Subcutaneous preadipocyte (primary cell): ENCODE data around the gene PKD1. TPM values are rescaled to one million over a fixed set of nuclear protein-coding genes. Genes with fewer than 3 reads are reported as not detected.

ENCODE experiments used
- small RNA-seq: library from RNA; depleted of rRNA; stranded (forward); fragments of <200 nt; gene quantifications from one replicate; pipeline ENCODE3, GENCODE V24; 2012
- total RNA-seq: library from RNA; depleted of rRNA; stranded (reverse); fragments of >200 nt; gene quantifications from 2 replicates; pipeline ENCODE4 v1.2.3, GENCODE V29; 2012

The PKD1 gene
- 95.8 and 107 TPM in 2 replicates for total RNA-seq

GRCh38 chr16:2135770-2136490, at the start of gene PKD1:
PKD1 (minus strand) TSS chr16:2135898; CDS start chr16:2135689, 209 bp downstream.

GRCh38 chr16:2155091-2155950, 19.6 kb upstream of the PKD1 start, which contains the start of gene TRAF7:
TRAF7 (plus strand) TSS chr16:2155782; CDS start chr16:2163921, 8,139 bp downstream.

GRCh38 chr16:2147981-2148671, 12.4 kb upstream of the PKD1 start, which contains the start of gene RAB26:
RAB26 (plus strand) TSS chr16:2148625; CDS start chr16:2148784, 159 bp downstream.

GRCh38 chr16:2047330-2048115, 88.2 kb downstream of the PKD1 start, which contains the start of the genes NTHL1 and TSC2:
NTHL1 (minus strand) TSS chr16:2047834; CDS start chr16:2047823, 11 bp downstream.
TSC2 (plus strand) TSS chr16:2047985; CDS start chr16:2048616, 631 bp downstream.

Small RNAs within 50 kb of the gene (small RNA-seq; reads per million reads assigned to genes)
- gene MIR1225 (not detected), gene MIR3180-5 (not detected), gene MIR4516 (not detected), gene RF00019 (not detected), gene SNORD60 (not detected)

Other genes starting within 250 kb of the PKD1 start
- gene HS3ST6, start 217.5 kb downstream of the PKD1 start, total RNA-seq: not detected in 2 replicates
- gene MSRB1, start 192.7 kb downstream of the PKD1 start, total RNA-seq: 12.7 and 15.4 TPM in 2 replicates
- not detected in 2 replicates for gene RPL3L, start 181.2 kb downstream of the PKD1 start, total RNA-seq
- gene NDUFB10, start 176.4 kb downstream of the PKD1 start, total RNA-seq: 133 and 161 TPM in 2 replicates
- gene RPS2, start 171.1 kb downstream of the PKD1 start, total RNA-seq: 1,799 and 3,882 TPM in 2 replicates
- gene RNF151, start 169.0 kb downstream of the PKD1 start, total RNA-seq: not detected in 2 replicates
- gene TBL3, start 163.8 kb downstream of the PKD1 start, total RNA-seq: 49.2 and 51.6 TPM in 2 replicates
- 0.39 TPM in 1 of 2 replicates, not detected in the other for gene NOXO1, start 154.4 kb downstream of the PKD1 start, total RNA-seq
- 9.9 and 13.1 TPM in 2 replicates for gene GFER, start 151.7 kb downstream of the PKD1 start, total RNA-seq
- gene SYNGR3, start 145.9 kb downstream of the PKD1 start, total RNA-seq: 0.73 and 1.4 TPM in 2 replicates
- 26.8 and 35.0 TPM in 2 replicates for gene ZNF598, start 126.1 kb downstream of the PKD1 start, total RNA-seq
- 1.5 TPM in 1 of 2 replicates, not detected in the other for gene NPW, start 116.1 kb downstream of the PKD1 start, total RNA-seq
- gene NHERF2, start 109.0 kb downstream of the PKD1 start, total RNA-seq: 4.8 and 5.1 TPM in 2 replicates
- gene NTHL1, start 88.1 kb downstream of the PKD1 start, total RNA-seq: 19.7 and 31.6 TPM in 2 replicates
- gene TSC2, start 87.9 kb downstream of the PKD1 start, total RNA-seq: 56.2 and 62.2 TPM in 2 replicates
- gene RAB26, start 12.7 kb upstream of the PKD1 start, total RNA-seq: under 0.01 and 0.20 TPM in 2 replicates
- 61.0 and 70.0 TPM in 2 replicates for gene TRAF7, start 19.9 kb upstream of the PKD1 start, total RNA-seq
- under 0.01 and 0.73 TPM in 2 replicates for gene CASKIN1, start 60.7 kb upstream of the PKD1 start, total RNA-seq
- 26.0 and 36.7 TPM in 2 replicates for gene MLST8, start 69.6 kb upstream of the PKD1 start, total RNA-seq
- 0.37 and 1.6 TPM in 2 replicates for gene BRICD5, start 75.0 kb upstream of the PKD1 start, total RNA-seq
- 17.3 and 23.5 TPM in 2 replicates for gene PGP, start 78.9 kb upstream of the PKD1 start, total RNA-seq
- gene E4F1, start 87.7 kb upstream of the PKD1 start, total RNA-seq: 30.1 and 34.4 TPM in 2 replicates
- gene DNASE1L2, start 100.5 kb upstream of the PKD1 start, total RNA-seq: under 0.01 and 1.2 TPM in 2 replicates
- gene ECI1, start 115.7 kb upstream of the PKD1 start, total RNA-seq: 29.9 and 30.5 TPM in 2 replicates
- 81.6 and 118 TPM in 2 replicates for gene RNPS1, start 132.2 kb upstream of the PKD1 start, total RNA-seq
- 0.39 and 0.73 TPM in 2 replicates for gene ABCA3, start 204.8 kb upstream of the PKD1 start, total RNA-seq